Calu3 (cell line): ENCODE data around the gene ARHGAP4. TPM values are rescaled to one million over a fixed set of nuclear protein-coding genes. Genes with fewer than 3 reads are reported as not detected.

ENCODE experiments used
- BruUV-seq: library from RNA; stranded (reverse); fragments of 400-500 nt; replicated peaks from 2 replicates; lab custom pipeline; 2021; lab: Mats Ljungman, UMichigan
- CTCF ChIA-PET: fragments of 300-600 bp; sonication (Branson Sonifier 250); formaldehyde crosslinking; loops from one replicate; lab custom pipeline; 2022; ENCODE audit warnings: antibody characterized with exemption; lab: Charles Lee
- DNase-seq: peaks from one replicate; pipeline ENCODE4 v3.0.0; 2022
- H3K27ac Mint-ChIP-seq: one replicate; pipeline ENCODE4 v1.8.0; 2022; ENCODE audit warnings: mixed read lengths; ENCODE audit not compliant: unreplicated experiment
- H3K27me3 Mint-ChIP-seq: one replicate; pipeline ENCODE4 v1.8.0; 2022; ENCODE audit warnings: mixed read lengths; ENCODE audit not compliant: unreplicated experiment
- H3K36me3 Mint-ChIP-seq: one replicate; pipeline ENCODE4 v1.8.0; 2022; ENCODE audit warnings: mild to moderate bottlenecking, moderate library complexity, mixed read lengths; ENCODE audit not compliant: insufficient read depth, unreplicated experiment
- H3K4me1 Mint-ChIP-seq: one replicate; pipeline ENCODE4 v1.8.0; 2022; ENCODE audit warnings: mild to moderate bottlenecking, low read depth, mixed read lengths; ENCODE audit not compliant: unreplicated experiment
- H3K4me3 Mint-ChIP-seq: one replicate; pipeline ENCODE4 v1.8.0; 2022; ENCODE audit warnings: mild to moderate bottlenecking, low read depth, moderate library complexity, mixed read lengths; ENCODE audit not compliant: unreplicated experiment
- H3K9me3 Mint-ChIP-seq: one replicate; pipeline ENCODE4 v1.8.0; 2022; ENCODE audit warnings: low read depth, mixed read lengths; ENCODE audit not compliant: unreplicated experiment
- intact Hi-C: fragments of 100-400 bp; cut with micrococcal nuclease; formaldehyde crosslinking; loops from one replicate; pipeline ENCODE4 v1.10.0; 2022; ENCODE audit not compliant: unreplicated experiment
- total RNA-seq: library from RNA; stranded (reverse); gene quantifications from 2 replicates; pipeline ENCODE4 v1.2.3, GENCODE V29; 2022
- TF ChIP-seq, protein P1 (sequence below): fragments of 200-600 bp; IDR thresholded peaks from one replicate; pipeline ENCODE4 v1.8.0; 2022; ENCODE audit warnings: antibody characterized with exemption; ENCODE audit not compliant: unreplicated experiment

Gene ARHGAP4
- total RNA-seq, 1 experiment from 2014 or later: 3.8 TPM

DNA sequence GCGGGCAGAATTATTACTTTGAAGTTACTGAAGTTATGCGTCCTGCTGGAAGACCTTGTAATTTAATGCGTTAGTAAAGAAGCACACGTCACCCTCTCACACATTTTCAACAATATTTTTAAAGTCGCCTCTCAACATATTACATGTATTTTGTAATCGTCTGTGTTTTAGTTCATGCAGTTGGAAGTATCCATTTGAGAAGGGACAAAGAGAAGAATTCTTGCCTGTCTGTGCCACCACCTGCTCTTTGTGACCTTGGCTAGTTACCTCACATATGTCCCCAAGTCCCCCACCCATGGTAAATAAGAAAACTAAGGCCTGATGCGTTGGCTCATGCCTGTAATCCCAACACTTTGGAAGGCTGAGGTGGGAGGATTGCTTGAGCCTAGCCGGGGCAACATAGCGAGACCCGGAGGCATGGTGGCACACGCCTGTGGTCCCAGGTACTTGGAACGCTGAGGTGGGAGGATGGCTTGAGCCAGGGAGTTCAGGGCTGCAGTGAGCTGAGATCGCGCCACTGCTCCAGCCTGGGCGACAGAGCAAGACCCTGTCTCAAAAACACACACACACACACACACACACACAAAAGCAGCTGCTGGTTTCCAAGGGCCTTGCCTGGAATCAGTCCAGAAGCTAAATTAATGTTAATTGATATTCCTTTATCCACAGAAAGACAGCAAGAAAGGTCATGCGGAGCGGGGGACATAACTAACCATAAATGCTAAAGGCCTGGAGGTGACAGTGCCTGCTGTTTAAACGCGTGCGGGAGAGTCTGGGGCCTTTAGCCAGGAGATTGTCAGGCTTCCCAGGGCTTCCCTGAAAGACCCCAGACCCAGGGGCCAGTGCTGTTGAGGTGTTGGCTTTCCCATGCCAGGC is 47.3 kb upstream of the ARHGAP4 start:
- Mint-ChIP-seq H3K36me3 (peaks cover 50% of the 10 kb centered on the region), H3K9me3 (no peaks in the 10 kb centered on the region), H3K4me3 (peak overlapping the region; percentile 89), H3K4me1 (peaks cover 13% of the 10 kb centered on the region), H3K27ac (peak overlapping the region; percentile 98), H3K27me3 (no peaks in the 10 kb centered on the region)
- TSS peak; percentile 68 for BruUV-seq
- no peak for DNase-seq
- CTCF ChIA-PET: interaction anchor here (1.0 kb wide), 1 partner anchor 45 kb away, joined by 4 read pairs; no protein-coding TSS in a partner anchor
- TF ChIP-seq, protein P1, sequence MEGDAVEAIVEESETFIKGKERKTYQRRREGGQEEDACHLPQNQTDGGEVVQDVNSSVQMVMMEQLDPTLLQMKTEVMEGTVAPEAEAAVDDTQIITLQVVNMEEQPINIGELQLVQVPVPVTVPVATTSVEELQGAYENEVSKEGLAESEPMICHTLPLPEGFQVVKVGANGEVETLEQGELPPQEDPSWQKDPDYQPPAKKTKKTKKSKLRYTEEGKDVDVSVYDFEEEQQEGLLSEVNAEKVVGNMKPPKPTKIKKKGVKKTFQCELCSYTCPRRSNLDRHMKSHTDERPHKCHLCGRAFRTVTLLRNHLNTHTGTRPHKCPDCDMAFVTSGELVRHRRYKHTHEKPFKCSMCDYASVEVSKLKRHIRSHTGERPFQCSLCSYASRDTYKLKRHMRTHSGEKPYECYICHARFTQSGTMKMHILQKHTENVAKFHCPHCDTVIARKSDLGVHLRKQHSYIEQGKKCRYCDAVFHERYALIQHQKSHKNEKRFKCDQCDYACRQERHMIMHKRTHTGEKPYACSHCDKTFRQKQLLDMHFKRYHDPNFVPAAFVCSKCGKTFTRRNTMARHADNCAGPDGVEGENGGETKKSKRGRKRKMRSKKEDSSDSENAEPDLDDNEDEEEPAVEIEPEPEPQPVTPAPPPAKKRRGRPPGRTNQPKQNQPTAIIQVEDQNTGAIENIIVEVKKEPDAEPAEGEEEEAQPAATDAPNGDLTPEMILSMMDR: no peak
- intact Hi-C loops: no loop called here

DNA sequence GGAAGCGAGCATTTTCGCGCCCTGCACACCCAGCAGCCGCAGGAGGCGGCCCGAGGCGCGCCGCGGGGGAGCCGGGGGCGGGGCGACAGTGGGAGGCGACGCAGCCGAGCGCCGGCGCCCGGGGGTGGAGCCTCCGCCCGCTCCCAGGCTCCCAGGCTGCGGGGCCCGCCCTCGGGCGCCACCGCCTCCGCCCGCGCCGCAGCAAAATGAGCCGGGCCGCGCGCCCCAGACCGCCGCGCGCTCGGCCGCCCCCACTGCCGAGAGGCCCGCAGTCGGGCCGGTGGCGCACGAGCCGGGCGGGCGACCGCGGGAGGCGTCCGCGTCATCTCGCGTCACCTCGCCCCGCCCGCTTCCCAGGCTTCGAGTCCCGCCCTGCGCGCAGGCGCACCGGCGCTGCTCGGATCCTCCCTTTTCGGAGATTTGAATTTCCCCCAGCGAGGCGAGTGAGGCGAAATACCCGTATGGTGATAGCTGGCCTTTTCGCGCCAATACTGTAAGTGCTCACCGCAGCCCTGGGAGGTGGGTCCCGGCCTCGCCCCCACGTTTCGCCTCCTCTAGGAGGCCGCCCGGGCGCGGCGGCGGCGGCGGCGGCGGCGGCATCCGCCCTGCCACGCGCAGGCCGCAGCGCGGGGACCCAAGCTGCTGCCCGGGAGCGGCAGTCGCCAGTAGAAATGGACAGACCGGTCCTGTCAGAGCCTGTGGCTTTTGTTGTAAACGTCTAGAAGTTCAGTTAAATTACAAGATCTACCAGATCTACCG is 46.5 kb upstream of the ARHGAP4 start, which contains the start of gene TMEM187:
Gene TMEM187 (plus strand): TSS at position 387 of the 759 bp plus-strand sequence. CDS start 9,309 bp downstream, outside the sequence.
- Mint-ChIP-seq H3K9me3 (no peaks in the 10 kb centered on the region), H3K36me3 (peaks cover 58% of the 10 kb centered on the region), H3K27ac (peak within 1 kb of the TSS; percentile 98), H3K27me3 (no peaks in the 10 kb centered on the region), H3K4me1 (peaks cover 21% of the 10 kb centered on the region), H3K4me3 (peak within 1 kb of the TSS; percentile 89)
- CTCF ChIA-PET: interaction anchor here (1.0 kb wide), 1 partner anchor 46 kb away, joined by 4 read pairs; no protein-coding TSS in a partner anchor
- no TSS peak for BruUV-seq
- intact Hi-C loops: no loop called here
- TF ChIP-seq, protein P1: no peak
- peak; percentile 90 for DNase-seq

DNA sequence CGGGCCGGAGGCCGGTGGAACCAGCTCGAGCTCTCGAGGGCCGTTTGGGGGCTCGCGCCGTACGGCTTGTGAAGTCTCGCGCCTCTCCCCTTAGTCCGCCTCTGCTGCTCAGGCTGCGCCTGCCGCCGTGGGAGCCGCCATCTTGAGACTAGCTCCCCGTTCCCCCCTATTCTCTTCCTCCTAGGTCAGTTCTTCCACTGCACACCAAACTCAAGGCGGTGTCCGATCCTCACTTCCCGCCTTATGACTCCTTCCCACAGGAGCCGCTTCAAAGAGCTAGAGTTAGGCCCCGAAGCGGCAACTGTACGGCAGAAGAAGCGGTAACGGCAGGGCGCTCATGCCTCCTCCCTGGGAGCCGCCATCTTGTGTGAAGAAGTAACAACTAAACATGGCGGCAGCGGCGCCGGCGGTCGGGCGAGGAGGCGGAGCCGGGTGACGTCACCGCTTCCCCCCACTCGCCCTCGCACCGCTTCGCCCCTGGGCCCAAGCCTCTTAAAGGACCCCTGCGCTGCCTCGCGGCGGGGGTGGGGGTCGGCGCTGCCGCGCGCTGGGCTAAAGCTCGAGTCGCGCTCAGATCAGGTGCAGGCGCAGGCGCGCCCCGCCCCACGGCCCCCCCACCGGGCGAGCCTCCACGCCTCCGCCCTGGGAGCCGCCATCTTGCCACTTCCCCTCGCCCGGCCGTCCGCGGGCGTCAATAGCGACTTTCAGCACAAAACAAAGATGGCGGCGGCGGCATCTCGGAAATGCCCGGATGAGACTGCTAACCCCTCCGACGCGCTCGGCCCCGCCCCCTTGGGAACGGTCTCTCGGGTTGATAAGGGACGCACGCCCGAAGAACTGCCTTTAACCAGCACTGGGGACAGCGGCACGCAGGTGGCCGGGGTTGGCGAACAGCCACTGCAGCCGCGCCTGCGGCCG is 45.6 kb upstream of the ARHGAP4 start, which contains the start of gene HCFC1:
Gene HCFC1 (minus strand): TSS at position 369 of the 918 bp plus-strand sequence. CDS start 978 bp downstream, outside the sequence.
- intact Hi-C loops: no loop called here
- peak; percentile 87 for DNase-seq
- peaks cover 64% of the 10 kb centered on the region for H3K36me3 Mint-ChIP-seq
- H3K4me3 Mint-ChIP-seq: peak within 1 kb of the TSS; percentile 89
- no peaks in the 10 kb centered on the region for H3K27me3 Mint-ChIP-seq
- H3K9me3 Mint-ChIP-seq: no peaks in the 10 kb centered on the region
- H3K27ac Mint-ChIP-seq: peak within 1 kb of the TSS; percentile 98
- BruUV-seq: TSS peak; percentile 75
- CTCF ChIA-PET: no interaction called here
- peaks cover 27% of the 10 kb centered on the region for H3K4me1 Mint-ChIP-seq
- TF ChIP-seq, protein P1: no peak
